Measurements from ENCODE around the gene EYS.

EYS gene

DNA sequence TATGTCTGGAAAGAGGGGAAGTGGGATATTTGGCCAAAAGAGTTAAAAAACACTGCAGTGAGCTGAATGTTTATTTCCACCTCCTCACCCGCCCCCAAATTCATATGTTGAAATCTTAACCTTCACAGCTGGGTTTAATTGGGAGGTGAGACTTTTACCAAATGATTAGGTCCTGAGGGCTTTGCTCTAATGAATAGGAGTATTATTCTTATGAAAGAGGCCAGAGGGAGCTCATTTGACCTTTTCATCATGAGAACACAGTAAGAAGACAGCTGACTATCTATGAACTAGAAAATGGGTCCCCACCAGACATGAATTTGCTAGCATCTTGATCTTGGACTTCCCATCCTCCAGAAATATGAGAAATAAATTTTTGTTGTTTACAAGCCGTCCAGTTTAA lies 1042.5 kb downstream of the EYS start:
- DNase-seq (ENCODE audit: low read depth, low spot score) = no peak
- no peaks in the 10 kb centered on the region for H3K27me3 ChIP-seq (ENCODE audit: insufficient read depth, insufficient read length)
- TF ChIP-seq ZNF274 (IDR thresholded peaks at IDR 0.05; ENCODE audit: low read depth, low read length) (no peak), YY1 (IDR thresholded peaks at IDR 0.05; ENCODE audit: insufficient read depth, insufficient read length) (no peak), SUZ12 (IDR thresholded peaks at IDR 0.05; ENCODE audit: extremely low read depth, insufficient read depth, insufficient read length) (no peak)
- H3K36me3 ChIP-seq (ENCODE audit: insufficient read depth, insufficient read length, low read length) = no peaks in the 10 kb centered on the region
- H3K4me3 ChIP-seq (ENCODE audit: insufficient read length, low read depth) = no peak overlapping the region
- H3K9me3 ChIP-seq (ENCODE audit: insufficient read depth, low read length) = no peaks in the 10 kb centered on the region
- no peak overlapping the region for H3K9ac ChIP-seq (ENCODE audit: insufficient read length, low read depth)
- H3K4me1 ChIP-seq (ENCODE audit: insufficient read depth, insufficient read length) = no peaks in the 10 kb centered on the region

DNA sequence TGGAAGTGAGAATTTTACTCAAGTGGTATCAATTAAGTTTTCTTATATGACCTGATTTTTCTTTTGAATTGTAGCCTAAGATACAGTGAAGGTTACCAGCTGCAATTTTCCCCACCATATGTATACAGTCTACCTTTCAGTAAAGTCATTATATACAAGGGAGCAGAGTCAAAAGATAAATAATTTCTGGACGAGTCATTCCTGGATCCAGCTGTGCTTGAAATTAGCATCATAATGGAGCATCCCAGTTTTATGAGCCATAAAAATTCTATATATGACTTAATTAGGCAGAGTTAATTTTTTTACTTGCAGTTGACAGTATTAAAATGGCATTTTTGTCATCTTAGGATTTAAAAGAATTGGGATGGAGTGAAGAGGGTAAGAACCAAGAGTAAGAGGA lies 1063.0 kb downstream of the EYS start:
- no peaks in the 10 kb centered on the region for H3K4me1 ChIP-seq (ENCODE audit: insufficient read depth, insufficient read length)
- H3K9ac ChIP-seq (ENCODE audit: insufficient read length, low read depth) = no peak overlapping the region
- TF ChIP-seq SUZ12 (IDR thresholded peaks at IDR 0.05; ENCODE audit: extremely low read depth, insufficient read depth, insufficient read length) = no peak
- no peak for TF ChIP-seq ZNF274 (IDR thresholded peaks at IDR 0.05; ENCODE audit: low read depth, low read length)
- TF ChIP-seq YY1 (IDR thresholded peaks at IDR 0.05; ENCODE audit: insufficient read depth, insufficient read length) = no peak
- H3K27me3 ChIP-seq (ENCODE audit: insufficient read depth, insufficient read length) = no peaks in the 10 kb centered on the region
- DNase-seq (ENCODE audit: low read depth, low spot score) = no peak
- no peak overlapping the region for H3K4me3 ChIP-seq (ENCODE audit: insufficient read length, low read depth)
- no peaks in the 10 kb centered on the region for H3K36me3 ChIP-seq (ENCODE audit: insufficient read depth, insufficient read length, low read length)
- no peaks in the 10 kb centered on the region for H3K9me3 ChIP-seq (ENCODE audit: insufficient read depth, low read length)

DNA sequence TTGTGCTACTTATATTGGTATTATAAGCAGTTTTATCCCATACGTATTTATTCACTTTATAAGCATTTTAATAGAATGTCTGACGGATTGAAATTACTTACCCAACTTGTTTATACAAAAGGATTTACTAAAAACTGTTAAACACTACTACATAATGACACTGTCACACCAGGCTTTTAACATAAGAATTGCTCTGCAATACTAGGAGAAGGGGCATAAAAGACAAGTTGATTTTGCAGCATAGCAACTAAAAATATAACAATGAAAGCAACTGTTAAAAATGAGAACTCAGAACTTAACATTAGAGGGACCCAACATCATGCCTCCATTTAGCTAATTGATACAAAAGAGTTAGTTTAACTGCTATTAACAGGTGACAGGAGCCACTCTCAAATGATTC lies 1076.1 kb downstream of the EYS start:
- no peak for DNase-seq (ENCODE audit: low read depth, low spot score)
- TF ChIP-seq ZNF274 (IDR thresholded peaks at IDR 0.05; ENCODE audit: low read depth, low read length) = no peak
- no peak for TF ChIP-seq SUZ12 (IDR thresholded peaks at IDR 0.05; ENCODE audit: extremely low read depth, insufficient read depth, insufficient read length)
- no peak for TF ChIP-seq YY1 (IDR thresholded peaks at IDR 0.05; ENCODE audit: insufficient read depth, insufficient read length)
- no peak overlapping the region for H3K9ac ChIP-seq (ENCODE audit: insufficient read length, low read depth)

DNA sequence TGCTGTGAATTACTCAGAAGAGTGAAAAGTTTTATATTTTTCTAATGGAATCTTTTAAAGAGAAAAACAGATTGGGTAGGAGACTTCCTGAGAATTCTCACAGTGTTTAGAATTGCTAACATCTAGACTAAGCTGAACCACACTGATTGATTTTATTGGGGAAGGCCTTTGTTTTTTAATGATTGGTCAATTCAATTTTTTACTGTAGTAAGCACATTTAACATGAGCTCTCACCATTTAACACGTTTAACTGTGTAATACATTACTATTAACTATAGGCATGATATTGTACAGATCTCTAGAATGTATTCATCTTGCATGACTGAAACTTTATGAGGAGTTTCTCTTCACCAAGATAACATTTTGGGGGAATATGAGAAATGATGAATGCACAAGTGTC lies 1084.1 kb downstream of the EYS start:
- Histone ChIP-seq H3K9me3 (ENCODE audit: insufficient read depth, low read length) (no peaks in the 10 kb centered on the region), H3K4me3 (ENCODE audit: insufficient read length, low read depth) (no peak overlapping the region), H3K9ac (ENCODE audit: insufficient read length, low read depth) (no peak overlapping the region), H3K36me3 (ENCODE audit: insufficient read depth, insufficient read length, low read length) (no peaks in the 10 kb centered on the region), H3K27me3 (ENCODE audit: insufficient read depth, insufficient read length) (no peaks in the 10 kb centered on the region), H3K4me1 (ENCODE audit: insufficient read depth, insufficient read length) (no peaks in the 10 kb centered on the region)
- DNase-seq (ENCODE audit: low read depth, low spot score) = no peak
- TF ChIP-seq YY1 (IDR thresholded peaks at IDR 0.05; ENCODE audit: insufficient read depth, insufficient read length) (no peak), ZNF274 (IDR thresholded peaks at IDR 0.05; ENCODE audit: low read depth, low read length) (no peak), SUZ12 (IDR thresholded peaks at IDR 0.05; ENCODE audit: extremely low read depth, insufficient read depth, insufficient read length) (no peak)

More for the DNA sequence above, 1076.1 kb downstream of the EYS start:
- Histone ChIP-seq H3K9me3 (ENCODE audit: insufficient read depth, low read length) (no peaks in the 10 kb centered on the region), H3K4me1 (ENCODE audit: insufficient read depth, insufficient read length) (no peaks in the 10 kb centered on the region), H3K4me3 (ENCODE audit: insufficient read length, low read depth) (no peak overlapping the region), H3K36me3 (ENCODE audit: insufficient read depth, insufficient read length, low read length) (no peaks in the 10 kb centered on the region), H3K27me3 (ENCODE audit: insufficient read depth, insufficient read length) (no peaks in the 10 kb centered on the region)

DNA sequence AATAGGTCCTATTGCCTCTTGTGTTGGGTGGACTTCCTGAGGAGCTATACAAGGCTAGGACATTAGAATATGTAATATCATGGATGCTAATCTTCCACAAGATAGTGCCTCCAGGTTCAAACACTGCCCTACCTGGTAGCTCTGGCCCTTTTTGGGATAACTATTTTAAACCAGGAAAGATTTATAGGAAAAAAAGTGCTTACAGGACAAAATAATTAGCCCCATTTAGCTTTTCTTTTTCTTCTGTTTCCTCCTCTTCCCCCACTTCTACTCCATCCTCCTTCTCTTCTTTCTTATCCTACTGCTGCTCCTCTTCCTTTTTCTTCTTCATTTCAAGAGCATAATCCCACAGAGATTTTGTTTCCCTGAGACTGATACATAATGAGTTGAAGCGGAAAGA lies 1104.0 kb downstream of the EYS start:
- H3K9me3 ChIP-seq (ENCODE audit: insufficient read depth, low read length) = no peaks in the 10 kb centered on the region
- no peak overlapping the region for H3K4me3 ChIP-seq (ENCODE audit: insufficient read length, low read depth)
- no peak for DNase-seq (ENCODE audit: low read depth, low spot score)
- H3K27me3 ChIP-seq (ENCODE audit: insufficient read depth, insufficient read length) = no peaks in the 10 kb centered on the region
- no peak overlapping the region for H3K9ac ChIP-seq (ENCODE audit: insufficient read length, low read depth)
- no peak for TF ChIP-seq YY1 (IDR thresholded peaks at IDR 0.05; ENCODE audit: insufficient read depth, insufficient read length)
- no peak for TF ChIP-seq ZNF274 (IDR thresholded peaks at IDR 0.05; ENCODE audit: low read depth, low read length)
- no peak for TF ChIP-seq SUZ12 (IDR thresholded peaks at IDR 0.05; ENCODE audit: extremely low read depth, insufficient read depth, insufficient read length)
- no peaks in the 10 kb centered on the region for H3K4me1 ChIP-seq (ENCODE audit: insufficient read depth, insufficient read length)
- H3K36me3 ChIP-seq (ENCODE audit: insufficient read depth, insufficient read length, low read length) = no peaks in the 10 kb centered on the region

DNA sequence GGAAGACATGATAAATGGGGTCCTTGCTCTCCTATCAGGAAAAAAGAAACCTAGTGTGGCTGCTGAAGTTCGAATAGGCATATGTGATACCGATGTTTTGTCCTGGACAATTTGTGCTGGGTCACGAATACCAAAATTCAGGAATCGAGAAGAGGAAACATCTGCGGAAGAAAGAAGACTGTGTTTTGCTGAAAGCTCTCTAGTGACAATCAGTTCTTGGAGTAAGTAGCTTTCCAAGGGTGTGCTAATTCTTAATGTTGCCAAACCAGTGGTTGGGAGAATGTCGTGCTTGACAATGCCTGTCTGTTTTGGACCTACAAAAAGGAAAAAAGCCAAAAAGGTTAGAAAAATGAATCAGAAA lies 1115.4 kb downstream of the EYS start:
- Histone ChIP-seq H3K27me3 (ENCODE audit: insufficient read depth, insufficient read length) (no peaks in the 10 kb centered on the region), H3K9me3 (ENCODE audit: insufficient read depth, low read length) (no peaks in the 10 kb centered on the region), H3K9ac (ENCODE audit: insufficient read length, low read depth) (no peak overlapping the region), H3K4me3 (ENCODE audit: insufficient read length, low read depth) (no peak overlapping the region), H3K4me1 (ENCODE audit: insufficient read depth, insufficient read length) (no peaks in the 10 kb centered on the region), H3K36me3 (ENCODE audit: insufficient read depth, insufficient read length, low read length) (no peaks in the 10 kb centered on the region)
- TF ChIP-seq SUZ12 (IDR thresholded peaks at IDR 0.05; ENCODE audit: extremely low read depth, insufficient read depth, insufficient read length) (no peak), ZNF274 (IDR thresholded peaks at IDR 0.05; ENCODE audit: low read depth, low read length) (no peak), YY1 (IDR thresholded peaks at IDR 0.05; ENCODE audit: insufficient read depth, insufficient read length) (no peak)
- no peak for DNase-seq (ENCODE audit: low read depth, low spot score)

GRCh38 chr6:64590965-64591675 lies 1115.9 kb downstream of the EYS start:
- no peaks in the 10 kb centered on the region for H3K9me3 ChIP-seq (ENCODE audit: insufficient read depth, low read length)
- no peaks in the 10 kb centered on the region for H3K4me1 ChIP-seq (ENCODE audit: insufficient read depth, insufficient read length)
- no peaks in the 10 kb centered on the region for H3K36me3 ChIP-seq (ENCODE audit: insufficient read depth, insufficient read length, low read length)
- no peaks in the 10 kb centered on the region for H3K27me3 ChIP-seq (ENCODE audit: insufficient read depth, insufficient read length)
- H3K4me3 ChIP-seq (ENCODE audit: insufficient read length, low read depth) = no peak overlapping the region
- H3K9ac ChIP-seq (ENCODE audit: insufficient read length, low read depth) = no peak overlapping the region
- no peak for DNase-seq (ENCODE audit: low read depth, low spot score)
- TF ChIP-seq ZNF274 (IDR thresholded peaks at IDR 0.05; ENCODE audit: low read depth, low read length) (no peak), SUZ12 (IDR thresholded peaks at IDR 0.05; ENCODE audit: extremely low read depth, insufficient read depth, insufficient read length) (no peak), YY1 (IDR thresholded peaks at IDR 0.05; ENCODE audit: insufficient read depth, insufficient read length) (no peak)
